Muscle of leg (tissue), 11 donors: Measurements from ENCODE around the gene LARGE1. TPM values are rescaled to one million over a fixed set of nuclear protein-coding genes. Genes with fewer than 3 reads are reported as not detected.

ENCODE experiments used
- DNase-seq: peaks from one replicate; pipeline ENCODE4 v3.0.0; 2013
- H3K27ac ChIP-seq: one replicate; pipeline ENCODE4 v1.5.1; 2013; ENCODE audit warnings: mild to moderate bottlenecking, low read length, control low read depth
- H3K27me3 ChIP-seq: one replicate; pipeline ENCODE4 v1.6.1; 2013; ENCODE audit warnings: low read length; ENCODE audit not compliant: control insufficient read depth, insufficient read depth
- H3K36me3 ChIP-seq: one replicate; pipeline ENCODE4 v1.6.1; 2013; ENCODE audit warnings: low read length; ENCODE audit not compliant: control insufficient read depth, insufficient read depth
- H3K4me1 ChIP-seq: one replicate; pipeline ENCODE4 v1.6.1; 2013; ENCODE audit warnings: low read length; ENCODE audit not compliant: control insufficient read depth, insufficient read depth
- H3K4me3 ChIP-seq: one replicate; pipeline ENCODE4 v1.5.1; 2013; ENCODE audit warnings: low read length, control low read depth
- H3K9me3 ChIP-seq: replicated peaks from 2 replicates; pipeline ENCODE4 v1.6.1; 2013; ENCODE audit warnings: low read depth, low read length; ENCODE audit not compliant: control insufficient read depth
- WGBS: methylation state at CpG from one replicate; pipeline ENCODE4 v1.1.5; 2013; ENCODE audit warnings: missing lambda C conversion rate; ENCODE audit not compliant: insufficient coverage; 5-methylcytosine and 5-hydroxymethylcytosine counted together
- polyA plus RNA-seq, 8 donors: library from polyadenylated mRNA; unstranded; fragments of 120-200 nt; gene quantifications; one replicate each; pipeline versions ENCODE4 v1.2.1 to v1.2.3, GENCODE V29; 2013; ENCODE audit warnings: inconsistent platforms in 1 of 8, low replicate concordance in 1 of 8; ENCODE audit not compliant: insufficient read length in 8 of 8, insufficient read depth in 1 of 8
- total RNA-seq: library from RNA; stranded (reverse); fragments of 120-200 nt; gene quantifications from one replicate; pipeline ENCODE4 v1.2.4, GENCODE V29; 2013

Gene LARGE1
- total and polyA plus RNA-seq, 9 donors: 7.7 to 14.6 (median 10.4) TPM

DNA sequence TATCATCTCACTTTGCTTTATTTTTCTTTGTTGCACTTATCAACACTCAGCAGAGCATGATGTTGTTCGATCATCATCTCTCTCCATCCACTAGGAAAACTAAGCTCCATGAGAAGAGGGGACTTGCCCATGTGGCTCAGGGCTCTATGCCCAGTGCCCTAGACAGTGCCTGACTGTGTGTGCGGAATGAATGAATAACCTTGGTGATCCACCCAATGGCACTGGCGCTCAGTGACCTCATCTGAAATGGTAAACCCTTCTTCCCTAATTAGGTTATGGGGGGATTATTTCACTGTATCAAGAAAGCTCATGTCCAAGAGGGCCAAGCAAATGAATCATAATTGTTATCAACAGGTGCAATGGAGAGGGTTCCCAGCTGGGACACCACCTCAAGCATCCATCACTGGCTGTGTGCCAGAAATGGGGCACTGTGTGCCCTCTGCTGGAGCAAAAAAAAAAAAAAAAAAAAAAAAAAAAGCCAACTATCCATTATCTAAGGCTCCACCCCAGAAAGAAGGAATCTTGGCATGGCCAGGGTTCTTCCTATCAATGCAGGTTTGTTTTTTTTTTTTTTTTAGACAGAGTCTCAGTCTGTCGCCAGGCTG lies 172.6 kb downstream of the LARGE1 start:
- WGBS: 85% methylated on average over 2 of the region's 4 CpGs
- Histone ChIP-seq H3K27ac (no peak overlapping the region), H3K4me3 (no peak overlapping the region), H3K9me3 (no peaks in the 10 kb centered on the region), H3K4me1 (peaks cover 7% of the 10 kb centered on the region), H3K27me3 (no peaks in the 10 kb centered on the region), H3K36me3 (no peaks in the 10 kb centered on the region)
- peak; percentile 57 for DNase-seq

DNA sequence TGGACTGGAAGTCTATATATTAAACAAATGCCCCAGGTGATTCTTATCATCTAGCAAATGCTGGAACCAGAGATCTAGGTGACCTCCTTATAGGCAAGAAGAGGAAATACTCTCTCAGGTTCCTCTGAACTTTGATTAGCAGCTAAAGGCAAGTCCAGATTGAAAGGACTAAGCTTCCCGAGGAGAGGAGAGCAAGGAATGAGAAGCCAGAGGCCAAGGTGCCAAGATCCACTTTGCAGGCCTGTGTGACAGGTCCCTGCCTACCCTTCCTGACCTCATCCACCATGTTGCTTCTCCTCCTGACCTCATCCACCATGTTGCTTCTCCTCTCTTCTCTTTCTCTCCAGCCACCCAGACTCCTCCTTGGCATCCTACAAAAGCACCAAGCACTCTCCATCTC lies 173.2 kb downstream of the LARGE1 start:
- H3K4me1 ChIP-seq: peaks cover 7% of the 10 kb centered on the region
- 88% methylated on average over 1 of the region's 1 CpG for WGBS

DNA sequence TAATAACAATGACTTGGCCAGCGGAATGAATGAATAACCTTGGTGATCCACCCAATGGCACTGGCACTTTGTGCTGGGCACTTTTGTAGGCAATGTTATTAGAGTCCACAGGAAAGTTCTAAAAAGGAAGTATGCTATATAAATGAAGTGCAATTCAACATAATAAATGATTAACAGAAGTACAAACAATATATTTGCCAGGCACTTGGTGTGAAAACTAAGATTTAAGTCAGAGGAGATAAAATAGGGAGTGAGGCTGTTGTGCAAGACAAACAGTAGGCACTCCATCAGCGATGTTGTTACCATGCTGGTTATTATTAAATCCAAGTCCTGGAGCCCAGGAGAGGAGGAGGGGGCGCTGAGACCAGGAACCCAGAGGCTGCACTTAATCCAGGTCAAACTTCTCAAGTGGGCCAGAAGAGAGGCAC lies 173.8 kb downstream of the LARGE1 start:
- DNase-seq: no peak
- Histone ChIP-seq H3K4me1 (peaks cover 7% of the 10 kb centered on the region), H3K4me3 (no peak overlapping the region), H3K27me3 (no peaks in the 10 kb centered on the region), H3K36me3 (no peaks in the 10 kb centered on the region), H3K9me3 (no peaks in the 10 kb centered on the region), H3K27ac (no peak overlapping the region)
- WGBS: 89% methylated on average over 1 of the region's 3 CpGs

More for the DNA sequence above, 173.2 kb downstream of the LARGE1 start:
- Histone ChIP-seq H3K4me3 (no peak overlapping the region), H3K36me3 (no peaks in the 10 kb centered on the region), H3K27ac (no peak overlapping the region), H3K27me3 (no peaks in the 10 kb centered on the region), H3K9me3 (no peaks in the 10 kb centered on the region)
- DNase-seq: no peak

DNA sequence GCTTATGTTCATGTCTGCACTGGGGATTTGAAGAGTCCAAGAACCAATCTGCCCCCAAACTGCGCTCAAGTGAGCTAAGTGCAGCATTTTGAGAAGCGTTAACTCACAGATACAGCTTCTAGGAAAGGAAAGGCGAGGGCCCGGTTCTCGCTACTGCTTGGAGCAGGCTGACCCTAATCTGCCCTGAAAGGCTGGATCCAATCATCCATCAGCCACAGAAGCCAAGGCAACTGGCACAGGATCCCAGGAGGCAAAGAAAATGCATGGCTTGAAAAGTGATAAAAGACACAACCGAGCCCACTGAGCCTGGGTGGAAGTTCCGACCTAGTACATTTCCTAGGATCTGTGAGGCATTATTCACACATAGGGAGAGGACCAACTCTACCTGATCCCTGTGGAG lies 174.8 kb downstream of the LARGE1 start:
- no peak for DNase-seq
- no peaks in the 10 kb centered on the region for H3K36me3 ChIP-seq
- H3K27ac ChIP-seq: no peak overlapping the region
- peaks cover 7% of the 10 kb centered on the region for H3K4me1 ChIP-seq
- H3K4me3 ChIP-seq: no peak overlapping the region
- 62% methylated on average over 5 of the region's 7 CpGs for WGBS
- H3K9me3 ChIP-seq: no peaks in the 10 kb centered on the region
- no peaks in the 10 kb centered on the region for H3K27me3 ChIP-seq

DNA sequence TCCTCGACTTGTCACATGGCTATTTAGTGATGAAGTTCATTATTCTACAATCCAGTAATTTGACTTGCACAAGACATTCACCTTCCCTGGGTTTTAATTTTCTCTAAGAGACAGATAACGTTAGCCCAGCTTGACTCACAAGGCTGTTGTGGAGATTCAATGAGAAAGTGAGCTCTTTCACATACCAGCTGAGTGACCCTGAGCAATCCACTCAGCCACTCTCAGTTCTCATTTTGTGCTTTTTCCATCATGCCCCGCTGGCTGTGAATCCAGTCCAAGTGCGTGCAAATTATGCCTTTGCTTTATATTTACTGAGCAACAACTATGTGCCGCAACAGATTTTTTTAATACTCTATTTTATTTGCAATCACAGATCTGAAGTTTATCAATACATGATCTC lies 176.5 kb downstream of the LARGE1 start:
- no peak for DNase-seq
- H3K4me3 ChIP-seq: no peak overlapping the region
- 71% methylated on average over 1 of the region's 5 CpGs for WGBS
- H3K9me3 ChIP-seq: no peaks in the 10 kb centered on the region
- H3K27me3 ChIP-seq: no peaks in the 10 kb centered on the region
- H3K27ac ChIP-seq: no peak overlapping the region
- peaks cover 7% of the 10 kb centered on the region for H3K4me1 ChIP-seq
- H3K36me3 ChIP-seq: no peaks in the 10 kb centered on the region

DNA sequence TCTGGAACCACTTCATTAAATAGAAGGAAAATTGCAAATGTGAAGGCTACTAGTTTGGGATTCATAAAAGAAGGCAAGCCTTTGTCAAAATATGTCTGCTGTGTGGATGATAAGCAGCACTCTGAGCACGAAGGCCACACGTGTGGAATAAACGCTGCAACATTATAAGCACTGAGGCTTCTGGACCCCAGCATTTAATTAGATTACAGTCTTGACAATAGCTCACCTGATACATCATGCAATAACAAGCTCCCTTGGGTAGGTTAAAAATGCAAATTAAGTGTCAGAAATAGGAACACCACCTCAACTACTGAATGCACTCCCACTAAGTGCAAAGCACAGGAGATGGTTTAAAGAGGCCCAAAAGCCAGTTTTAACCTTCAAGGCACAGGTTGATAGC lies 179.3 kb downstream of the LARGE1 start:
- WGBS: no CpG with 5 or more reads among the region's 3 CpGs
- Histone ChIP-seq H3K27ac (no peak overlapping the region), H3K4me1 (peaks cover 2% of the 10 kb centered on the region)

DNA sequence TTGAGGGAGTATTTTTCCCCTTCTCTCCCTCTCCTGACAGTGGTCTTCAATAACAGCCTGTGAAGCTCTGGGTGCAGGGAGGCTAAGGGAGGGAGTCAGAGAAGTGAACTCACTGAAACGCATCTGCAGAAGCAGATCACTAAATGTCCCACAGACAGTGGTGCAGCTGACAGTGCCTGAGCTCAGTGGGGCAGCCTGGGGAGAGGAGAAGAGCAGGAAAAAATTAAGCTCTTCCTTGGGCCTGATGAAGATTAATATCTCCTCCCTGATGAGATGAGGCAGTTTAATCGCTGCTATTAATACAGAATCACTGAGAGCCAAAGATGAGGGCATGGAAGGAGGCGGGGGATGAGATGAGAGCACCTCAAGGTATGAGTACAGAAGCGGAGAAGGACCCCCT lies 180.8 kb downstream of the LARGE1 start:
- no peak for DNase-seq
- Histone ChIP-seq H3K9me3 (no peaks in the 10 kb centered on the region), H3K4me3 (no peak overlapping the region), H3K27me3 (no peaks in the 10 kb centered on the region), H3K36me3 (no peaks in the 10 kb centered on the region), H3K27ac (no peak overlapping the region), H3K4me1 (no peaks in the 10 kb centered on the region)
- WGBS: 86% methylated on average over 4 of the region's 4 CpGs

More for the DNA sequence above, 179.3 kb downstream of the LARGE1 start:
- H3K9me3 ChIP-seq: no peaks in the 10 kb centered on the region
- H3K36me3 ChIP-seq: no peaks in the 10 kb centered on the region
- H3K27me3 ChIP-seq: no peaks in the 10 kb centered on the region
- DNase-seq: no peak
- H3K4me3 ChIP-seq: no peak overlapping the region

DNA sequence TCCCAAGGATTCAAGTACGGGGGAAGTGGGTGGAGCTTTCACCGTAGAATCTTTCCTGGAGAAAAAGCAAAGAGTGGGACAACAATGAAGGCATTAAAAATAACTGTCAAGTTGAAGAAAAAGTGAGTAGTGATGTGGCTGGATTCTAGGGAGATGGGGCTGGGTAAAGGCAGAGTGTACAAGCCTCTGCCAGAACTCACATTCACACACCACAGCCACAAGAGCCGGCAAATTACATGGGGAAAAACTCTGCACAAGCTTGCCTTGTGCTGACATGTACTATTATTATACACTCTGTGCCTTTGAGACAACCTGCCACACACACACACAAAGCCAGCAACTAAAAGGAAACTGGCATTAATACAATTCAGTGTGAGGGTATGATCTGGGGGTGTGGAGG lies 182.6 kb downstream of the LARGE1 start:
- H3K27ac ChIP-seq: no peak overlapping the region
- H3K9me3 ChIP-seq: no peaks in the 10 kb centered on the region
- H3K36me3 ChIP-seq: no peaks in the 10 kb centered on the region
- no peaks in the 10 kb centered on the region for H3K27me3 ChIP-seq
- WGBS: 44% methylated on average over 2 of the region's 3 CpGs
- H3K4me1 ChIP-seq: no peaks in the 10 kb centered on the region
- no peak for DNase-seq
- no peak overlapping the region for H3K4me3 ChIP-seq

DNA sequence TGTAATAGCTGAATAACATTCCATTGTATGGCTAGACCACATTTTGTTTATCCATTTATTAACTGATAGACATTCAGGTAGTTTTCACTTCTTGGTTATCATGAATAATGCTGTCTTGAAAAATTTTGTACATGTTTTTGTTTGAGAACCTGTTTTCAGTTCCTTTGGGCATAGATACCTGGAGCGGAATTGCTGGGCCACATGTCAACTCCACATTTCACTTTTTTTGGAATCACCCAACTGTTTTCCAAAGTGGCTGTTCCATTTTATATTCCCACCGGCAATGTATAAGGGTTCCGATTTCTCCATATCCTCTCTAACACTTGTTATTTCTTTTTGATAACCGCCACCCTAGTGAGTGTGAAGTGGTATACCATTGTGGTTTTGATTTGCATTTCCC lies 184.3 kb downstream of the LARGE1 start:
- Histone ChIP-seq H3K27me3 (no peaks in the 10 kb centered on the region), H3K9me3 (no peaks in the 10 kb centered on the region), H3K4me3 (no peak overlapping the region), H3K36me3 (no peaks in the 10 kb centered on the region), H3K4me1 (no peaks in the 10 kb centered on the region), H3K27ac (no peak overlapping the region)
- DNase-seq: no peak
- WGBS: no CpG with 5 or more reads among the region's 4 CpGs

DNA sequence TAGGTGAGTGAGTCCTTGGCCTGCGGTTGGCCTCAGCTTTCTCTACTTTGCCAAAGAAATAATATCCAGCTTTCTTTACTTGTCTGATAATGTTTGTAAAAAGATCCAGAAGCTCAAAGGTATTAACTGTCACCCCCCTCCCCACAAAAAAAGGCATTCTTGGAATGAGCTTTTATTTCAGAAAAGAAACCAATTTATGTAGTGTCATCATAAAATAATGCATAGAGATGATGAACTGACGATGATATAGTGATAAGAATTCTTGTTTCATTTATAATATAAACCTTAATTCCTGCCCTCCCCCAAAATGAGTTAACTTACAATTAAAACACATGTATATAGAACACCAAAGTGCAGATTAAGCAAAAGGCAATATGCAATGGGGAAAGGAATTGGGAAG lies 191.4 kb downstream of the LARGE1 start:
- Histone ChIP-seq H3K4me1 (peaks cover 9% of the 10 kb centered on the region), H3K27me3 (no peaks in the 10 kb centered on the region), H3K4me3 (no peak overlapping the region), H3K36me3 (no peaks in the 10 kb centered on the region), H3K27ac (no peak overlapping the region), H3K9me3 (no peaks in the 10 kb centered on the region)
- no CpG with 5 or more reads among the region's 2 CpGs for WGBS
- no peak for DNase-seq

DNA sequence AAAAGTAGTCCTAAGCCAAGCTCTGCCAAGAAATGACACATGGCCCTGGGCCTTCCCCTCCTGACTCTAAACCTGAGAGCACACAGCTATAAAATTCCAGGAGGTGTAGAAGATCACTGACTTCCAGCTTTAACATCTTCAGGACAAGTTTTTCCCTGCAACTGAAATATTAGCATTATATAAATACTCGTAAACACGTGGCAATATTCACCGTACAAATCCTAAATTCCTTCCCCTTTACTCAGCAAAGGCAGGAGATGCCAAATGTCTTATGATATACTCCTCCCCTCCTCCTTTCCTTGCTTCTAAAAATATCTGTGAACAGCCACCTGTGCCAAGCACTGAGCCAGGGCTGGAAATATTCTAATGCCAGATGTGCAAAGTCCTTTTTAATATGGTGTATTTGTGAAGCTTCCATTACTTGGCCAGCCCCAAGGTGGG lies 194.0 kb downstream of the LARGE1 start:
- Histone ChIP-seq H3K4me3 (no peak overlapping the region), H3K27ac (peak overlapping the region; percentile 71), H3K9me3 (no peaks in the 10 kb centered on the region), H3K27me3 (no peaks in the 10 kb centered on the region), H3K36me3 (no peaks in the 10 kb centered on the region), H3K4me1 (peaks cover 9% of the 10 kb centered on the region)
- no CpG with 5 or more reads among the region's 3 CpGs for WGBS
- DNase-seq: peak; percentile 92
